IMR-90 (cell line): Measurements from ENCODE around the gene GPC6. TPM values are rescaled to one million over a fixed set of nuclear protein-coding genes. Genes with fewer than 3 reads are reported as not detected.

Experiments
- ATAC-seq: fragments of 200-7000 bp; cut with Tn5 transposase; 2 replicates; pipeline ENCODE4 v1.9.1; 2020; ENCODE audit warnings: low read depth, mild to moderate bottlenecking, moderate library complexity
- BruUV-seq: library from RNA; stranded (reverse); fragments of 400-500 nt; replicated peaks from 2 replicates; lab custom pipeline; 2021; lab: Mats Ljungman, UMichigan
- CTCF ChIA-PET: fragments of 300-600 bp; formaldehyde crosslinking; extraction: SDS; loops from one replicate; lab custom pipeline; 2021; ENCODE audit warnings: antibody characterized with exemption; lab: Yijun Ruan, JAX
- POLR2A ChIA-PET: fragments of 300-600 bp; sonication (Branson Sonifier 250); formaldehyde crosslinking; loops from one replicate; lab custom pipeline; 2022; ENCODE audit warnings: antibody characterized with exemption; ENCODE audit not compliant: unreplicated experiment; lab: Charles Lee
- DNase-seq: peaks from one replicate; pipeline ENCODE4 v3.0.0; 2013
- H2AFZ ChIP-seq: replicated peaks from 2 replicates; pipeline ENCODE3; 2013; ENCODE audit warnings: low read length, mild to moderate bottlenecking; ENCODE audit not compliant: poor library complexity
- H2AK5ac ChIP-seq: 2 replicates; pipeline ENCODE4 v1.6.1; 2013; ENCODE audit warnings: low read depth, low read length, inconsistent platforms
- H2AK9ac ChIP-seq: replicated peaks from 2 replicates; pipeline ENCODE3; 2013; ENCODE audit warnings: mild to moderate bottlenecking, low read depth, low read length, moderate library complexity; ENCODE audit not compliant: poor library complexity
- H2BK120ac ChIP-seq: 2 replicates; pipeline ENCODE4 v1.6.1; 2013; ENCODE audit warnings: low read depth, low read length, inconsistent platforms
- H2BK15ac ChIP-seq: 3 replicates; pipeline ENCODE4 v1.6.1; 2013; ENCODE audit warnings: low read depth, low read length, inconsistent platforms
- H2BK20ac ChIP-seq: 2 replicates; pipeline ENCODE4 v1.6.1; 2013; ENCODE audit warnings: low read depth, mild to moderate bottlenecking, inconsistent platforms, low read length, moderate library complexity
- H2BK5ac ChIP-seq: 2 replicates; pipeline ENCODE4 v1.6.1; 2013; ENCODE audit warnings: mild to moderate bottlenecking, low read depth, low read length, inconsistent platforms; ENCODE audit not compliant: poor library complexity, severe bottlenecking
- H3K14ac ChIP-seq: replicated peaks from 2 replicates; pipeline ENCODE4 v1.6.1; 2013; ENCODE audit warnings: low read depth, low read length, inconsistent platforms
- H3K18ac ChIP-seq: 2 replicates; pipeline ENCODE4 v1.6.1; 2013; ENCODE audit warnings: low read depth, low read length, control low read depth
- H3K23ac ChIP-seq: 2 replicates; pipeline ENCODE4 v1.6.1; 2013; ENCODE audit warnings: low read depth, low read length, inconsistent platforms
- H3K27ac ChIP-seq: 2 replicates; pipeline ENCODE4 v1.5.1; 2013; ENCODE audit warnings: mild to moderate bottlenecking, control low read depth, low read length; ENCODE audit not compliant: insufficient read depth
- H3K27me3 ChIP-seq: 2 replicates; pipeline ENCODE4 v1.6.1; 2013; ENCODE audit warnings: low read length; ENCODE audit not compliant: control insufficient read depth, insufficient read depth
- H3K36me3 ChIP-seq: 2 replicates; pipeline ENCODE4 v1.6.1; 2013; ENCODE audit warnings: low read length, mixed read lengths; ENCODE audit not compliant: control insufficient read depth, insufficient read depth
- H3K4ac ChIP-seq: 2 replicates; pipeline ENCODE4 v1.6.1; 2013; ENCODE audit warnings: low read depth, low read length, inconsistent platforms
- H3K4me1 ChIP-seq: 2 replicates; pipeline ENCODE4 v1.6.1; 2013; ENCODE audit warnings: low read length, mixed read lengths; ENCODE audit not compliant: control insufficient read depth, insufficient read depth
- H3K4me2 ChIP-seq: 2 replicates; pipeline ENCODE4 v1.6.1; 2013; ENCODE audit warnings: low read depth, mild to moderate bottlenecking, control low read depth, low read length, moderate library complexity
- H3K4me3 ChIP-seq: 2 replicates; pipeline ENCODE4 v1.5.1; 2013; ENCODE audit warnings: low read depth, mild to moderate bottlenecking, control low read depth, low read length, moderate library complexity; ENCODE audit not compliant: insufficient read depth
- H3K56ac ChIP-seq: 2 replicates; pipeline ENCODE4 v1.6.1; 2013; ENCODE audit warnings: low read length, inconsistent platforms; ENCODE audit not compliant: insufficient read depth; ENCODE audit errors: extremely low read depth
- H3K79me1 ChIP-seq, 2 experiments: 2 replicates each; pipeline ENCODE4 v1.6.1; 2013; ENCODE audit warnings: low read length in 2 of 2, inconsistent platforms in 1 of 2, low read depth in 1 of 2
- H3K9ac ChIP-seq: 2 replicates; pipeline ENCODE4 v1.6.1; 2013; ENCODE audit warnings: low read depth, low read length, control low read depth
- H3K9me1 ChIP-seq: 2 replicates; pipeline ENCODE4 v1.6.1; 2013; ENCODE audit warnings: low read length, inconsistent platforms; ENCODE audit not compliant: insufficient read depth
- H3K9me3 ChIP-seq: 2 replicates; pipeline ENCODE4 v1.6.1; 2013; ENCODE audit warnings: low read length; ENCODE audit not compliant: control insufficient read depth, insufficient read depth
- H4K20me1 ChIP-seq: 2 replicates; pipeline ENCODE4 v1.6.1; 2013; ENCODE audit warnings: low read length, inconsistent platforms; ENCODE audit not compliant: insufficient read depth
- H4K5ac ChIP-seq: 2 replicates; pipeline ENCODE4 v1.6.1; 2013; ENCODE audit warnings: mild to moderate bottlenecking, low read depth, low read length, control low read depth
- H4K8ac ChIP-seq, 2 experiments: 2 replicates each; pipeline ENCODE4 v1.6.1; 2013; ENCODE audit warnings: low read depth in 2 of 2, low read length in 2 of 2, control low read depth in 1 of 2, inconsistent platforms in 1 of 2
- H4K91ac ChIP-seq: 2 replicates; pipeline ENCODE4 v1.6.1; 2013; ENCODE audit warnings: low read depth, low read length, inconsistent platforms; ENCODE audit not compliant: insufficient read depth
- MXI1 ChIP-seq: IDR thresholded peaks from 2 replicates; pipeline ENCODE4 v1.6.1; 2012; ENCODE audit warnings: low read depth, mild to moderate bottlenecking, low read length, moderate library complexity, borderline replicate concordance
- NFE2L2 ChIP-seq: fragments of 150-350 bp; IDR thresholded peaks from 2 replicates; pipeline ENCODE4 v1.6.1; 2016; ENCODE audit warnings: low read depth, mild to moderate bottlenecking, low read length
- WGBS, 2 experiments: methylation state at CpG; one replicate each; pipeline versions ENCODE4 v1.1.5 to v1.1.7; 2013; ENCODE audit warnings: missing lambda C conversion rate in 2 of 2; ENCODE audit not compliant: insufficient read length in 1 of 2; ENCODE audit errors: extremely low coverage in 2 of 2; 5-methylcytosine and 5-hydroxymethylcytosine counted together
- dilution Hi-C: fragments of 300-500 bp; cut with HindIII; formaldehyde crosslinking; loops from one replicate; pipeline ENCODE4 v1.14.3; 2018; ENCODE audit warnings: low sequenced_read_pairs; ENCODE audit not compliant: unreplicated experiment
- in situ Hi-C: fragments of 300-500 bp; cut with MboI; formaldehyde crosslinking; loops from 3 replicates; pipeline ENCODE4 v1.14.3; 2019; ENCODE audit warnings: low sequenced_read_pairs, inconsistent platforms, mixed read lengths
- intact Hi-C: fragments of 100-400 bp; cut with micrococcal nuclease; formaldehyde crosslinking; loops from 2 replicates; pipeline ENCODE4 v1.10.0; 2022
- polyA plus RNA-seq, 3 experiments: library from polyadenylated mRNA; depleted of rRNA; stranded (reverse); fragments of >200 nt; gene quantifications; 2 replicates each; pipeline ENCODE4 v1.2.3, GENCODE V29; 2012; ENCODE audit warnings: low replicate concordance in 1 of 3
- total RNA-seq: library from RNA; depleted of rRNA; stranded (reverse); fragments of >200 nt; gene quantifications from 2 replicates; pipeline ENCODE4 v1.2.3, GENCODE V29; 2012

GPC6 gene
- total and polyA plus RNA-seq, 2 of the 4 experiments (the other 2 are of a cell fraction): 14.9 to 39.4 TPM

DNA sequence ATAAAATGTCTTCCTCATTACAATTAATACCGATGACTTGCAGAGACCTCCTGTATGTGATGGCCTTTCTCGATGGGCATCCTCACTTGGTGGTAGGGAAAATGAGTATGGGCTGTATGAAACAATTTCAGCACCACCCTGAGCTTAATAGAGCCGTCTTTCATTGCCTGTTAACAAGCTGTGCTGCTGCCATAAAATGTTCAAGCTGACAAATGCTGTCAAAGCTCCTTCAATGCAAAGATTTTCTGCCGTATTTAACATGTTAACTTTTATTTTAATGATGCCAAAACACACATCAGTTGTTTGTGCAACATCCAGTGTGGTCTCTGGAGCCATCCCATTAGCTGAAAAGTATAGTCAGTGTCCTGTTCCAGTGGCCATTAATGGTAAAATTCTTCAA lies 110.1 kb downstream of the GPC6 start:
- POLR2A ChIA-PET: no interaction called here
- no peaks in the 10 kb centered on the region; the same call in 1 of the 2 replicates for H4K20me1 ChIP-seq
- dilution Hi-C loops: no loop called here

More for the DNA sequence above, 110.1 kb downstream of the GPC6 start:
- H3K14ac ChIP-seq: no peak overlapping the region
- H3K18ac ChIP-seq: no peak overlapping the region
- H2AFZ ChIP-seq: no peak overlapping the region
- H3K56ac ChIP-seq: no peak overlapping the region
- no peak overlapping the region for H2AK5ac ChIP-seq
- no peak overlapping the region for H4K8ac ChIP-seq
- H3K4me1 ChIP-seq: no peaks in the 10 kb centered on the region
- no peak overlapping the region for H2BK15ac ChIP-seq
- H2BK120ac ChIP-seq: no peak overlapping the region
- no peak overlapping the region for H2BK5ac ChIP-seq
- H3K27me3 ChIP-seq: no peaks in the 10 kb centered on the region
- no peak for TF ChIP-seq NFE2L2
- TF ChIP-seq MXI1: no peak
- no peak overlapping the region for H3K23ac ChIP-seq
- no peak overlapping the region for H3K4me2 ChIP-seq
- no peaks in the 10 kb centered on the region for H3K36me3 ChIP-seq
- H4K91ac ChIP-seq: no peak overlapping the region
- no peaks in the 10 kb centered on the region for H3K9me1 ChIP-seq
- H3K79me1 ChIP-seq: peaks cover 6% of the 10 kb centered on the region in 2 experiments; a peak in 2 of 4 replicates
- no peak overlapping the region for H3K9ac ChIP-seq
- H2AK9ac ChIP-seq: no peak overlapping the region
- BruUV-seq: no TSS peak
- no peak overlapping the region for H3K4ac ChIP-seq
- H3K4me3 ChIP-seq: no peak overlapping the region
- in situ Hi-C loops: no loop called here
- intact Hi-C loops: no loop called here
- 86% methylated on average over 1 of the region's 4 CpGs; no CpG with 5 or more reads in 1 of the 2 experiments for WGBS, 2 experiments
- H3K27ac ChIP-seq: no peak overlapping the region
- H2BK20ac ChIP-seq: no peak overlapping the region
- DNase-seq (no peak), ATAC-seq (no peak)
- H3K9me3 ChIP-seq: no peaks in the 10 kb centered on the region
- no peak overlapping the region for H4K5ac ChIP-seq
- CTCF ChIA-PET: interaction anchor here (0.7 kb wide), 1 partner anchor 35 kb away, joined by 3 read pairs; no protein-coding TSS in a partner anchor
